ENCODE results near the gene ZNF205. TPM values are rescaled to one million over a fixed set of nuclear protein-coding genes. Genes with fewer than 3 reads are reported as not detected.
A peak's percentile ranks its signal among the peaks of the same experiment; 100 is the strongest.
"Not testable (repeated sequence)": the region's sequence is repeated elsewhere in the genome, so short reads cannot be mapped to it uniquely, and the experiment has no call there.

The ZNF205 gene
- polyA plus RNA-seq, 6 donors from 2014 or later = 0.47 TPM; not detected in 5

DNA sequence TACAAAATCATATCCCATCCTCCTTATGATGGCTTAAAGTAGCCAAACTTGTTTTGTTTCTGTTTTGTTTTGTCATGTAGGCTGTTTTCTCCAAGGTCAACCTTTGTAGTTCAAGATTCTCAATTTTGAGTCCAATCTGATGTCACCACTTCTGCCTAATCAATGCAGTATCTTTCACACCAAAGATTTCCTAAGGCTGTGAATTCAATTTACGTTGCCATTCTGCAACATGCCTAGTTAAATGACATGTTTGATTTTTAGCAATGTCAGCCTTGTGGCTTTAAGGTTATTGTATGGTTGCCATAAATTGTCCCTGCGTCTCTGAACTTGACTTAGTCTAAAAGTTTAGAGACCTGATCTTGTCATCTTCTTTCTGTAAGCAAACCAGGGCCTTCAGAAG lies 42.8 kb downstream of the ZNF205 start:
- ATAC-seq (ENCODE audit: low read depth in 2 of 2) (no peak), DNase-seq (no peak)
- peaks cover 34 to 51% (median 44%) of the 10 kb centered on the region in 3 donors for H3K4me1 Mint-ChIP-seq
- peak overlapping the region in 2 of 6 donors; percentile 39 to 42 for H3K27ac Mint-ChIP-seq
- peaks cover 4 to 32% (median 16%) of the 10 kb centered on the region in 7 donors for H3K9me3 Mint-ChIP-seq
- H3K27me3 Mint-ChIP-seq = peaks cover 0 to 5% (median 4%) of the 10 kb centered on the region in 3 donors
- peaks cover 0 to 4% of the 10 kb centered on the region in 2 donors for H3K36me3 Mint-ChIP-seq
- H3K4me3 Mint-ChIP-seq = peak overlapping the region in 2 of 8 donors; percentile 2 to 64

GRCh38 chr16:3155972-3156371 lies 43.6 kb downstream of the ZNF205 start:
- no peak for DNase-seq
- peaks cover 4 to 32% (median 16%) of the 10 kb centered on the region in 7 donors for H3K9me3 Mint-ChIP-seq
- ATAC-seq (ENCODE audit: low read depth in 2 of 2) = no peak
- H3K4me3 Mint-ChIP-seq = peak overlapping the region in 2 of 8 donors; percentile 64 to 74
- H3K36me3 Mint-ChIP-seq = peaks cover 0 to 4% of the 10 kb centered on the region in 2 donors
- H3K27me3 Mint-ChIP-seq = peaks cover 0 to 5% (median 0%) of the 10 kb centered on the region in 3 donors
- H3K4me1 Mint-ChIP-seq = peaks cover 29 to 46% (median 39%) of the 10 kb centered on the region in 3 donors
- H3K27ac Mint-ChIP-seq = no peak overlapping the region

DNA sequence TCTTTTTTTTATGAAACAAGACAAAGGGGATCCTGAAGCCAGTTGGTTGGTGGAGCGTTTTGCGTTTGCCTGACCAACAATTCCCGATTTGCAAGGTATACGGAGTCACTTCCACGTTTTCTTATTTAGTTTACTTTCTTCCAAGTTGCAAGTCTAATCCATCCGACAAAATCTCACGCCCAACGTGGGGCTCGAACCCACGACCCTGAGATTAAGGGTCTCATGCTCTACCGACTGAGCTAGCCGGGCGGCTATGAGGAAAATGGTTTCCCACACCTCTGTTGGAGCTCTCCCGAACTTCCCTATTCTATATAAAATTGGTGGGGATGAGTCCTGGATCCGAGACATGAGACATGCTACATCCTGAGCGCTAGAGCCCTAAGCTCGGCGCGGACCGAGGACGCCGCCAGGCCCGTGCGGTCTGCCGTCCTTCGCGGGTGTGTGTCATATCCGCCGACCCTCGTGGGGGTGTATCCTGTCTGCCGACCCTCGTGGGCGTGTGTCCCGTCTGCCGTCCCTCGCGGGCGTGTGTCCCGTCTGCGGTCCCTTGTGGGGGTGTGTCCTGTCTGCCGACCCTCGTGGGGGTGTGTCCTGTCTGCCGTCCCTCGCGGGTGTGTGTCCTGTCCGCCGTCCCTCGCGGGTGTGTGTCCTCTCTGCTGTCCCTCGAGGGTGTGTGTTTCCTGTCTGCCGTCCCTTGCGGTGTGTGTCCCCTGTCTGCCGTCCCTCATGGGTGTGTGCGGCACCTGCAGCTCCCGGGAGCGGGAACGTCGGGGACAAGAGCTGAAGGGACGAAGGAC lies 45.0 kb downstream of the ZNF205 start:
- DNase-seq = peak; percentile 65
- H3K4me3 Mint-ChIP-seq = peak overlapping the region; percentile 88 to 95 (median 93)
- H3K36me3 Mint-ChIP-seq = peaks cover 0 to 4% of the 10 kb centered on the region in 2 donors
- peaks cover 0 to 4% (median 0%) of the 10 kb centered on the region in 3 donors for H3K27me3 Mint-ChIP-seq
- peak overlapping the region; percentile 79 to 99 (median 95) for H3K27ac Mint-ChIP-seq
- peaks cover 22 to 38% (median 29%) of the 10 kb centered on the region in 3 donors for H3K4me1 Mint-ChIP-seq
- H3K9me3 Mint-ChIP-seq = peaks cover 4 to 32% (median 16%) of the 10 kb centered on the region in 7 donors
- ATAC-seq (ENCODE audit: low read depth in 2 of 2) = peak; percentile 11 to 30

- H3K4me3 Mint-ChIP-seq = peak overlapping the region; percentile 88 to 95 (median 93)
- peaks cover 0 to 4% of the 10 kb centered on the region in 2 donors for H3K36me3 Mint-ChIP-seq
- no peak for ATAC-seq (ENCODE audit: low read depth in 2 of 2)
Observed at GRCh38 chr16:3158026-3158509, 45.7 kb downstream of the ZNF205 start.

DNA sequence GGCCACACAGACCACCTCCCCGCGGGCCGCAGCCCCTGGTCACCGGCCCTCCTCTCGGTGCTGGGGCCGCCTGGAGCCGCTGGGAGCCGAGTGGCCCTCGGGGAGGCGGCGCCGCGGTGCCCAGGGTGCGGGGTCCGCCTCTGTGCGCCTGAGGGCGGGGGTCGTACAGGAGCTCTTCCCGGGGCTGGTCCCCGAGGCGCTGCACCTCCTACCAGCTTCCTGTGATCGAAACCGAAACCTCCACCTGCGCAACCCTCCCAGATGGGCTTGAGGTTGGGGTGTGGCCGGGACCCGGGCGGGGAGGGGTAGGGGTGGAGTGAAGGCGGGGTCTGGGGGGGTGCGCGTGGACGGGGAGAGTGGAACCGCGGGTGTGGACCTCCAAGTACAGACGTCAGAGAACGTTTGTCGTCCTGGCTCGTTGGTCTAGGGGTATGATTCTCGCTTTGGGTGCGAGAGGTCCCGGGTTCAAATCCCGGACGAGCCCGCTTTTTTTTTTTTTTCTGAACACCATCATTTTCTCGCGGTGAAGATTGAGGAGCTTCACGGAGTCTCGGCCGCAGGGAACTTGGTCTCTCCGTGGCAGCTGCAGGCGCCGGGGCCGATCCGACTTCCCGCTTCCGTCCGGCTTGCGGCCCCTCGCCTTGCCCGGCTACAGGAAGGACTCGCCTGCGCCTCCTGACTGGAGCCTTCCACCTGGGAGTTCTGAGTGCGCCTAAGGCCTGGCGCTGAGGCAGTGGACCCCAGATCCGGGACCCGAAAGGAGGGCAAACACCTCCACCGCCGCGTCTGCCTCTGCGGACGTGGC lies 46.3 kb downstream of the ZNF205 start:
- Mint-ChIP-seq H3K4me3 (peak overlapping the region; percentile 90 to 97 (median 94)), H3K27ac (peak overlapping the region; percentile 70 to 99 (median 98)), H3K27me3 (peaks cover 0 to 9% (median 5%) of the 10 kb centered on the region in 3 donors), H3K9me3 (peaks cover 4 to 25% (median 12%) of the 10 kb centered on the region in 7 donors), H3K4me1 (peaks cover 17 to 32% (median 25%) of the 10 kb centered on the region in 3 donors), H3K36me3 (peaks cover 0 to 4% of the 10 kb centered on the region in 2 donors)
- ATAC-seq (ENCODE audit: low read depth in 2 of 2) = peak; percentile 83 to 84
- peak; percentile 79 for DNase-seq

More at GRCh38 chr16:3158026-3158509, 45.7 kb downstream of the ZNF205 start:
- Mint-ChIP-seq H3K9me3 (peaks cover 4 to 28% (median 12%) of the 10 kb centered on the region in 7 donors), H3K4me1 (peaks cover 17 to 32% (median 25%) of the 10 kb centered on the region in 3 donors), H3K27ac (peak overlapping the region; percentile 79 to 99 (median 95)), H3K27me3 (peaks cover 0 to 6% (median 5%) of the 10 kb centered on the region in 3 donors)
- no peak for DNase-seq

- Mint-ChIP-seq H3K4me3 (peak overlapping the region in 5 of 8 donors; percentile 45 to 81 (median 72)), H3K9me3 (peaks cover 0 to 8% (median 5%) of the 10 kb centered on the region in 7 donors), H3K36me3 (peaks cover 0 to 4% of the 10 kb centered on the region in 2 donors), H3K27ac (peak overlapping the region in 1 of 6 donors; percentile 70), H3K4me1 (peaks cover 23 to 35% (median 34%) of the 10 kb centered on the region in 3 donors), H3K27me3 (peaks cover 0 to 18% (median 5%) of the 10 kb centered on the region in 3 donors)
- no peak for DNase-seq
- no peak for ATAC-seq (ENCODE audit: low read depth in 2 of 2)
Observed at GRCh38 chr16:3161235-3162018, 49.0 kb downstream of the ZNF205 start.

GRCh38 chr16:3164121-3164991 lies 52.0 kb downstream of the ZNF205 start:
- ATAC-seq (ENCODE audit: low read depth in 2 of 2) (no peak), DNase-seq (no peak)
- H3K27ac Mint-ChIP-seq = no peak overlapping the region
- H3K4me3 Mint-ChIP-seq = peak overlapping the region in 3 of 8 donors; percentile 29 to 78 (median 47)
- no peaks in the 10 kb centered on the region for H3K36me3 Mint-ChIP-seq
- peaks cover 0 to 34% (median 11%) of the 10 kb centered on the region in 3 donors for H3K27me3 Mint-ChIP-seq
- H3K9me3 Mint-ChIP-seq = no peaks in the 10 kb centered on the region
- peaks cover 8 to 16% (median 13%) of the 10 kb centered on the region in 3 donors for H3K4me1 Mint-ChIP-seq

DNA sequence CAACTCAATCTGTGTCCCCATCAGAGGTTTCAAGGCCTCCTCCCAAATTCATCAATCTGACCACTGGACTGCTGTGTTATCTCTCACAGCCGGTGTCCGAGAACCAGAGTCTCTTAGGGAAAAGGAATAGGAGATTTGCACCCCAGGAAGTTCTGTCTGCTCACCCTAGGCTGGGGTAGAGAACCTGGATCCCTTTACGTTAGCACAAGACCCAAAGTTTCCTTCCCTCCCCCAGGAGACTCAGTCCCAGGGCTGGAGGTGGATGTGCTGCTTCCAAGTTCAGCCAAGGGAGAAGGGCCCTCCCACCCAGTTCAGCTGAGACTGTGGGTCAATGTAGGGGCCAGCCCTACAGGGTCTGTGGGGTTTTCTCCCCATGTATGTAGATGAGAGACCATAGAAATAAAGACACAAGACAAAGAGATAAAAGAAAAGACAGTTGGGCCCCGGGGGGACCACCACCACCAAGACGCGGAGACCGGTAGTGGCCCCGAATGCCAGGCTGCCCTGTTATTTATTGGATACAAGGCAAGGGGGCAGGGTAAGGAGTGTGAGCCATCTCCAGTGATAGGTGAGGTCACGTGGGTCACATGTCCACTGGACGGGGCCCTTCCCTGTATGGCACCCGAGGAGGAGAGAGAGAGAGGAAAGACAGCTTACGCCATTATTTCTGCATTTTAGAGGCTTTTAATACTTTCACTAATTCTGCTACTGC lies 52.9 kb downstream of the ZNF205 start:
- ATAC-seq (ENCODE audit: low read depth in 2 of 2) (no peak), DNase-seq (no peak)
- Mint-ChIP-seq H3K4me1 (peaks cover 5 to 14% (median 10%) of the 10 kb centered on the region in 3 donors), H3K27me3 (peaks cover 0 to 41% (median 13%) of the 10 kb centered on the region in 3 donors), H3K9me3 (no peaks in the 10 kb centered on the region), H3K4me3 (peak overlapping the region; percentile 58 to 83 (median 75)), H3K36me3 (no peaks in the 10 kb centered on the region), H3K27ac (peak overlapping the region in 5 of 6 donors; percentile 25 to 93 (median 80))

GRCh38 chr16:3166505-3166886 lies 54.1 kb downstream of the ZNF205 start:
- no peak for DNase-seq
- peaks cover 17 to 24% (median 22%) of the 10 kb centered on the region in 3 donors for H3K4me1 Mint-ChIP-seq
- ATAC-seq (ENCODE audit: low read depth in 2 of 2) = no peak
- H3K9me3 Mint-ChIP-seq = peaks cover 0 to 3% (median 0%) of the 10 kb centered on the region in 7 donors
- H3K36me3 Mint-ChIP-seq = no peaks in the 10 kb centered on the region
- peak overlapping the region in 3 of 6 donors; percentile 13 to 82 (median 60) for H3K27ac Mint-ChIP-seq
- peaks cover 12 to 53% (median 22%) of the 10 kb centered on the region in 3 donors for H3K27me3 Mint-ChIP-seq
- no peak overlapping the region for H3K4me3 Mint-ChIP-seq

DNA sequence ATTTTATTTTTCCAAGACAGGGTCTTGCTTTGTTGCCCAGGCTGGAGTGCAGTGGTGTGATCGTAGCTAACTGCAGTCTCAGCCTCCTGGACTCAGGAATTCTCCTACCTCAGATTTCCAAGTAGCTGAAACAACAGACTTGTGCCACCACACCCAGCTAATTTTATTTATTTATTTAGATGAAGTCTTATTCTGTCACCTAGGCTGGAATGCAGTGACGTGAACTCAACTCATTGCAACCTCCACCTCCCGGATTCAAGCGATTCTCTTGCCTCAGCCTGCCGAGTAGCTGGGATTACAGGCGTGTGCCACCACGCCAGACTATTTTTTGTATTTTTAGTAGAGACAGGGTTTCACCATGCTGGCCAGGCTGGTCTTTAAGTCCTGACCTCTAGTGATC lies 56.3 kb downstream of the ZNF205 start:
- Mint-ChIP-seq H3K27ac (peak overlapping the region in 1 of 6 donors; percentile 60), H3K27me3 (peaks cover 23 to 60% (median 30%) of the 10 kb centered on the region in 3 donors), H3K4me1 (peaks cover 23 to 38% (median 32%) of the 10 kb centered on the region in 3 donors), H3K4me3 (peak overlapping the region in 1 of 8 donors; percentile 33)
- DNase-seq; H3K9me3 Mint-ChIP-seq; ATAC-seq (ENCODE audit: low read depth in 2 of 2); H3K36me3 Mint-ChIP-seq: not testable (repeated sequence)
